HG03439 (cell line): ENCODE results near the gene IFITM2.
"Not testable (repeated sequence)": the region's sequence is repeated elsewhere in the genome, so short reads cannot be mapped to it uniquely, and the experiment has no call there.

Source experiments
- ATAC-seq: cut with Tn5 transposase; IDR thresholded peaks from one replicate; pipeline ENCODE4 v1.9.1; 2021; ENCODE audit warnings: mild to moderate bottlenecking, moderate library complexity; ENCODE audit not compliant: unreplicated experiment

IFITM2 gene

DNA sequence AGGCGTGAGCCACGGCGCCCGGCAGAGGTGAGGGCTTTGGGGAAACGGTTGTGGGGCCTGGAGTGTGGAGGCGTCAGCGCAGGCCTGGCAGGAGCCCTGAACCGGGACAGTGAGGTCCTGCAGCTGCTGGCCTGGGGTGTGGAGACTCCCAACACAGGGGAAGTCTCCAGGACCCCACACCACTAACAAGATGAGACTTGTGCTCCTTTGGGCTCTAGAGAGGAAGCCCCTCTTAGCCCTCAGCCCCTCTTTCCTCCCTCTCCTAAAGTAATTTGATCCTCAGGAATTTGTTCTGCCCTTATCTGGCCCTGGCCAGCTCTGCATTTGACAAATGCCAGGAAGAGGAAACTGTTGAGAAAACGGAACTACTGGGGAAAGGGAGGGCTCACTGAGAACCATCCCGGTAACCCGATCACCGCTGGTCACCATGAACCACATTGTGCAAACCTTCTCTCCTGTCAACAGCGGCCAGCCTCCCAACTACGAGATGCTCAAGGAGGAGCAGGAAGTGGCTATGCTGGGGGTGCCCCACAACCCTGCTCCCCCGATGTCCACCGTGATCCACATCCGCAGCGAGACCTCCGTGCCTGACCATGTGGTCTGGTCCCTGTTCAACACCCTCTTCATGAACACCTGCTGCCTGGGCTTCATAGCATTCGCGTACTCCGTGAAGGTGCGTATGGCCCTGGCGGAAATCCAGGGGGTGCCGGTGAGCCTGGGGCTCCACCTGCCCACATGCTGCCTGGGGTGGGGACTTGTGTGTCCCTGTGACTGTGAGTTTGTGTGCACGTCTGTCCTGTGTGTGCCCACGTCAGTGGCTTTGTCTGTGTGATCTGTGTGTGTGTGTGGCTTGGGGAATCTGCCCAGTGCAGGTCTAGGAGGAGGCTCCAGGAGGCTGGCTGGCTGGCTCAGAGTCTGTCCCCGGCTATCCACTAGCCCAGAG lies at the start of gene IFITM2:
TSS of gene IFITM2 (plus strand) at position 51 of the 943 bp plus-strand sequence. CDS start at position 428, 377 bp downstream.
- ATAC-seq, result not testable (repeated sequence)

- ATAC-seq, result no peak
Measured at GRCh38 chr11:259413-259812, 48.2 kb upstream of the IFITM2 start.

GRCh38 chr11:261624-262023 lies 46.0 kb upstream of the IFITM2 start:
- no peak for ATAC-seq

DNA sequence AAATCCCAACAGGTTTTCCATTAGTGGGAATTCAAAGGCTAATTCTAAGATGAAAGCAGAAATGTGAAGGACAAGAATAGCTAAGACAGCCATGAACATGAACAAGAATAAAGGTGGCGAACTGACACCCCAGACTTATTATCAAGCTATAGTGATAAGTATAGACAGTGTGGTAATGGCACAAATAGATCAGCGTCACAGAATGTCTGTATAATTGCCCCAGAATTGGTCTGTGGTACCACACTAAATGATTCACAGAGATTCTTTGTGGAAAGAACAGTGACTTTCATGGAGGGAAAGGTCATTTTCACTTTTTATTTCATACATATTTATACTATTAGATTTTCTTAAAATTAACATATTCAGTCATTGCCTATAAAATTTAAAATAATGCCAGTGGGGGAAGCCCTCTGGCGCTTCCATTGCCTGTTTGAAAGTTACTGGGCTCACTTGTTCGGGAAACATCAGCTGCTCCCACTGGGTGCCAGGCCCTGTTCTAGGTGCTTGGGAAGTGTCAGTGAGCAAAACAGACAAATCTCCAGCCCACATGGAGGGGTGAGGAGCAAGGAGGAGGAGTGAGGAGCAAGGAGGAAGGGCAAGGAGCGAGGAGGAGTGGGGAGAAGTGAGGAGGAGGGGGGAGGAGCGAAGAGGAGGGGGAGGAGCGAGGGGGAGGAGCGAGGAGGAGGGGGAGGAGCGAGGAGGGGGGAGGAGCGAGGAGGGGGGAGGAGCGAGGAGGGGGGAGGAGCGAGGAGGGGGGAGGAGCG lies 40.8 kb upstream of the IFITM2 start:
- no peak for ATAC-seq

DNA sequence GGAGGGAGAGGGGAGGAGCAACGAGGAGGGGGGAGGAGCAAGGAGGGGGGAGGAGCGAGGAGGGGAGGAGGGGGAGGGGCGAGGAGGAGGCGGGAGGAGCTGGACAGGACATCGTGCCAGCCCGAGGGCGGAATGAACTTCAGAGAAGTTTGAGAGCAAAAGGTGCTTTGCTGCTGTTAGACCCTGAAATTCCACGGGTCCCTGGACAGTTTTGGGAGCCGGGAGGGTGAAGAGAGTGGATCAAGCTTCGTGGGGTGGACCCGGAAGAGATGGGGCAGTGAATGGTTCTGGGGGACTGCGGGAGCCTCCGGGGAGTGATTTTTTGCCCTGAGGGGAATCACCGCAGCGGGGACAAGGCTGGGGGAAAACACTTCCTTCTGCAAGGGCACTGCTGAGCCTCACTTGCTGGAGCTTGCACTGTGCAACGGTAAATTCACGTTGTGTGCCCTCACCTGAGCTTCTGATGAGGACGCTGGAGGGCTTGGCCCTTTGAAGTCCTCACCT lies 40.1 kb upstream of the IFITM2 start:
- ATAC-seq, result no peak

DNA sequence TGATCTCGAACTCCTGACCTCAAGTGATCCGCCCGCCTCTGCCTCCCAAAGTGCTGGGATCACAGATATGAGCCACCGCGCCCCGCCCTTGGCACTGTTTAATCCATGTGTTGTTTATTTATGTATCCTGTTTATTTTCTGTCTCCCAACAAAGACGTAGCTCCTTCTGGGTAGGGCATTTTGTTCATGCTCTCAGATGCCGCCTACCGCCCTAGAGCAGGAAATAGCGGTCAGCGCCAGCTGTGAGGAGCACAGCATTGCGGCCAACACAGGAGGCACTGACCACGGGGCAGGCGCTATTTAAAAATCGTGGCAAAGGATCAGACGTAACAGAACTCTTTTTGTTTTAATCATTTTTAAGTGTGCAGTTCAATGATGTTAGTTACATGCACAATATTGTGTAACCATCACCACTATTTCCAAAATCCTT lies 38.9 kb upstream of the IFITM2 start:
- ATAC-seq, result peak; percentile 47

DNA sequence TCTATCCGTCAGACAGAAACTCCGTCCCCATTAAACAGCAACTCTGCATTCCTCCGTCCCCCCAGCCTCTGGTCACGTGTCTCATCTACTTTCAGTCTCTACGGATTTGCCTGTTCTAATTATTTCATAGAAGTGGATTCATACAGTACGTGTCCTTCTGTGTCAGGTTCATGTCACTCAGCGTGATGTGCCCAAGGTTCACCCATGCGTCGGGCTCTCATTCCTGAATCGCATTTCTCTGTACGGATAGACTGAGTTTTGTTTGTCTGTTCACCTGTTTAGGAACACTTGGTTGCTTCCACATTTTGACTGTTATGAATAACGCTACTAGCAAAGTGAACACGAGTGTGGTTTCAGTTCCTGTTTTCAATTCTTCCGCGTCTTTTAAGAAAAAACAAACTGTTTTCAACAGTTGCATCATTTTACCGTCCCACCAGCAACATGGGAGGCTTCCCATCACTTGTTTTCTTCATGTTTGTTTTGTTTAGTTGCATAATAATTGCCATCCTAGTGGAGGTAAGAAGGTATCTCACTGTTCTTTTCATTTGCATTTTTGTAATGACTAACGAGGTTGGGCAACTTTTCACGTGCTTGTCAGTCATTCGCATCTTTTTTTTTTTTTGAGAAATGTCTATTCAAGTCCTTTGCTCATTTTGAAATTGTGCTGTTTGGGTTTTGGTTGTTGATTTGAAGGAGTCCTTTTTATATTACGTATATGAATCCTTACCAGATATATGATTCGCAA lies 38.3 kb upstream of the IFITM2 start:
- ATAC-seq, result peak; percentile 67

DNA sequence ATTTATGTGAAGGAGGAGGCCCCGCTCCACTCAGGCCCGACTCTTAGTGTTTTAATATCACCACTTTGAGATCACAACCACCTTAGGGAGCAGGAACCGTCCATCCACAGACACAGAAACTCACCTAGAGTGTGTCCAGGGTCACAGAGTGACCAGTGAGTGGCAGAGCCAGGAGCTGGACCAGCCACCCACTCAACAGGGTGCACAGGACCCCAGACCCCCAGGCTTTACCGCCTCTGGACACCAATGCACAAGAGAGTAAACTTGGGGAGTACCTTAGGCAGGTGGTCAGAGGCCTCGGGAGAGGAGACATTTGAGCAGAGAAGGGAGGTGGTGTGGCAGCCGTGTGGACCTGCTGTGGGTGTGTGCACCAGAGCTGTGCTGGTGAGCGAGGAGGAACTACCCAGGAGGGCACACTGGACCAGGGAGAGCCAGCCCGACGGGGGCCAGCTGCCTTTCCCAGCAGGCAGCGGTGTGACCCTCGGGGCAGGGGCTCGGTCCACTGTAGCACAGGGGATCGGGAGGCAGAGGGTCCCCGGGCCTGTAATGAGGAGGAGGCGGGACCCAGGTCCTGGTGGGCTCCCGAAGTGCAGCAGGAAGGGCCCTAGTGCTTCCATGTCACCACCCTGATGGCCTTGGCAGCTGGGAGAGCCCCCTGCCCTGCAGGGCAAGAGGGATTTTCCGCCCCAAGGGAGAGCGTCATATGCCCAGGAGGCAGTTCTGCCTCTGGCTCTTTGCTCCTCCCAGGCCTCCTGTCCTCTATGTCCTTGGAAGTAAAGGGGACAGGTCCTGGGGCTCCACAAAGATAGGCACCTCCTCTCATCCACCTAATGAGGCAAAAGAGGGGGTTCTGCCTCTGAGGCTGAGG lies 36.9 kb upstream of the IFITM2 start:
- ATAC-seq, result no peak

DNA sequence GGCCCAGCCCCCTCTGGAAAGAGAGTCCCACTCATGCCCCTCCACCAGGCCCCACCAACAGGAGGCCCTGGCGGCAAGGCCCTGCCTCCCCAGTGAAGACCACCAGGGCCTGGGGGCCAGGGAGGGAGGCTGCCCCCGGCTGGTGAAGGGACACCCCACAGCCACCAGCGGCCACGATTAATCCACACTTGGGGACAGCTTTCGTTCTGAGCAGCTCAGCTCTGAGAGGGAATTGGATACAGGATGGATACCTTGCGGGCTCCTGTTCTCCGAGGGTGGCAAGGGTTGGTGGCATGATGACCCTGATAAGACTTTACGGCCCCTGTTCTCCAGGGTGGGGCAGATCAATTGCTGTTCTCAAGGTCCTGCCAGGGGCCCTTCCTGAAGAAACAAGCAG lies 36.3 kb upstream of the IFITM2 start:
- no peak for ATAC-seq

DNA sequence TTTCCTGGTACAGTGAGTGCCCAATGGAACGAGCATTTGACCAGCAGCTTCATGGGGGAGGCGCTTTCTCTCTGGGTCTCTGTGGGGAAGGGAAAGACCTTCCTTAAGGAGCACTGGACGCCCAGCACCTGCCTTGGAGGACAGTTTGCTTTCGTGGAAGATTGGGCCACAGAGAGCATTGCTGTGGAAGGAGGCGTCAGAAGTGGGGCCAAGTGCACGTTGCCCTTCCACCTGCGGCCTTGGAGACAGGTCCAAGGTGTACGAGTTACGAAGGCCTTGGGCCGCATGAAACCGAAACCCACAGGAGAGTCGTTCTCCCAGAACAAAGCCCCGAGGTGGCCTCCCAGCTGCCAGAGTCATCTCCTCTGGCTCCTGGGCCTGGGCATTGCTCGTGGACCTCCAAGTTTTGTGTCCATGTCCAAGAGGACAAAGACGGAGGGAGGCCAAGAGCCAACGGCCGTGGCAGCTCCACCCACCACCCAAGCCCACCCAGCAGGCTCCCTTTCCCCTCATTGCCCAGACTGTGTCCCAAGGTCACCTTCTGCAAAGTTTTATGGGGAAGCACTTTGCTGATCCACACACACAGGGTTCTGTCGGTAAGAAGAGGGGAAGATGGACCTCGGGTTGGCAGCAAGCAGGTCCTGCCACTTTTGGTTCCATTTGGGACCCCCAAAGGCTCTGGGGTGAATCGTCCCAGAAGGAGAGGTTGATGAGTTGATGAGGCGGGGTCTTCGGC lies 35.3 kb upstream of the IFITM2 start:
- ATAC-seq, result no peak

- no peak for ATAC-seq
Measured at GRCh38 chr11:272931-273198, 34.8 kb upstream of the IFITM2 start.

DNA sequence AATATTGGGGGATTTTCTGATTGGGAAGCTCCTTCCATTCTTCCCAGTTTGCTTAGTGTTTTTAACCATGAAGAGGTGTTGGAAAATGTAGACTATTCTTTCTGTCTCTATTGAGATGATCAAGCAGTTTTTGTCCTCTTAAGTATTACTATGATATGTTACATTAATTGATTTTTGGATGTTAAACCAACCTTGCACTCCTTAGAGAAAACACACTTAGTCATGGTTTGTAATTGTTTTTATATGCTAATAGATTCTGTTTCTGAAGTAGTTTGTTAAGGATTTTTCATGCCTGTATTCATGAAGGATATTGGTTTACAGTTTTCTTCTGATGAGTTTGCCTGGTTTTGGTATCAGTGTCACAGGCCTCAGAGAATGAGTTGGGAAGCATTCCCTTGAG lies 31.4 kb upstream of the IFITM2 start:
- ATAC-seq, result no peak

DNA sequence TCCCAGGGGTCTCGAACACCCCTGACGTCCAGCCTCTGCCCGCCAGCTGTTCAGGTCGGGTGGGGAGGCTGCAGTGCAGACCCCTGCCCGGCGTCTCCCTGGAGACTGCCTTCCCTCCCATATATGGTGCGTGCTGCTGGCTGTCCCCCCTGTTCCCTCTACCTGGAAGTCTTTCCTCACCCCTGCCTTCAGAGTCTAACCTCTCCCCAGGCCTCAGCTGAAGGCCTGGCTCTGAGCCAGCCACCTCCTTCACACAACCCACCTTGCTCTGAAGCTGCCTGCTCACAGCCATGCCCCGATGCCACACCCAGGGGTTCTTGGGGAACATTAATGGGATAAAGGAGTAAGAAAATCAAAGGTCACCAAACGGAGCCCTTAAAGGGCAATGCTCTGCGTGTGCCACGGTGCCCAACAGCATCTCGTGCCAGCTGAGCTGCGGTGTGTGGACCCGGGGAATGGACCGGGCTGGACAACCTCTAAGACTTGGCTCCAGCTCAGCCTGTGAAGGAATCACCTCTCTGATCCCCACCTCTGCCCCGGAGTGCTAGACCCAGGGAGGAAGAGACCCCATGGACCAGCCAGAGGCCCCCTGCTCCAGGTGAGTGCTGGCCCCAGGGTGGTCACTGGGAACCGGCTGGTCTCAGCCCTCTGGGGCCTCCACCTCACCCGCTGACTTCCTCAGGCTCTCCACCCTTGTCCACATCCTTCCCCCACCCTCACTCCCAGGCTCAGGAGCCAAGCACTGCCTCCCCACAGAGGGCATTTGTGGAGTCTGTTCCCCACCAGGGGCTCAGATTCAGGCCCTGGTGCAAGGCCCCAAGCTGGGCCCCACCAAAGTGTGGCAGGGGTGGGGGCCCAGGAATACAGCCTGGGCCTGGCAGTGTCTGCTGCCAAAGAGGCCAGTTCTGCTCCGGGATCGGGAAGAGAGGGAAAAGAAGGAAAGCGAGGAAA lies 29.3 kb upstream of the IFITM2 start, which contains the start of gene NLRP6:
TSS of gene NLRP6 (plus strand) at position 407 of the 951 bp plus-strand sequence. CDS start at position 570, 163 bp downstream.
- ATAC-seq, result no peak

DNA sequence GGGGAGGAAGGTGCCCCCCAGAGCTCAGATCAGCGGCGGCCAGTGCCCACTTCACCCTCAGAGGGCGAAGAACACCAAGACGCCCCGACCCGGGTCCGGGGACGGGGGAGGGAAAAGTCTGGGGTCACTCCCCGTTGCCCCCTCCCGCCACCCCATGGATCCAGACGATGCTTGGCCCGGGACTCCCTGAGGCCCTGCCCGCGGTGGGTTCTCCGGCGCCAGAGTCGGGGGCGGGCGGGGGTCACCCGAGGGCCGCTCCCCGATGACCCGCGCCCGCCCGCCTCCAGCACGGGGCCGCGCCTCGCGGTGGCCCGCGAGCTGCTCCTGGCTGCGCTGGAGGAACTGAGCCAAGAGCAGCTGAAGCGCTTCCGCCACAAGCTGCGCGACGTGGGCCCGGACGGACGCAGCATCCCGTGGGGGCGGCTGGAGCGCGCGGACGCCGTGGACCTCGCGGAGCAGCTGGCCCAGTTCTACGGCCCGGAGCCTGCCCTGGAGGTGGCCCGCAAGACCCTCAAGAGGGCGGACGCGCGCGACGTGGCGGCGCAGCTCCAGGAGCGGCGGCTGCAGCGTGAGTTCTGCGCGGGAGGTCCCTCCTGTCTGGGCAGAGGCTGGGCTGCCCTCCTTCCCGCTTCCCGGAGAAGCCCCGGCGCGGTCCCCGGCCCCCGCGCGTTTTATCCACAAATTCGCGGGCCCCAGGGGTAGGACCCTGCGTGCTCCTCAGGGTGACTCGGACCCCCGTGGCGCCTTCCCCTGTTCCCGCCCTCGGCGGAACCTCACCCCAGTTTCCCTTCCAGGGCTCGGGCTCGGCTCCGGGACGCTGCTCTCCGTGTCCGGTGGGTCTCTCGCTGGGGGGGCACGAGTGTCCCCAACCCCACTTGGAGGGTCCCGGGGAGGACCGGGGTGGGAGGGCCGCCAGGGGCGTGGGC lies 28.3 kb upstream of the IFITM2 start:
- no peak for ATAC-seq

- ATAC-seq, result no peak
Measured at GRCh38 chr11:279966-280705, 27.5 kb upstream of the IFITM2 start.

DNA sequence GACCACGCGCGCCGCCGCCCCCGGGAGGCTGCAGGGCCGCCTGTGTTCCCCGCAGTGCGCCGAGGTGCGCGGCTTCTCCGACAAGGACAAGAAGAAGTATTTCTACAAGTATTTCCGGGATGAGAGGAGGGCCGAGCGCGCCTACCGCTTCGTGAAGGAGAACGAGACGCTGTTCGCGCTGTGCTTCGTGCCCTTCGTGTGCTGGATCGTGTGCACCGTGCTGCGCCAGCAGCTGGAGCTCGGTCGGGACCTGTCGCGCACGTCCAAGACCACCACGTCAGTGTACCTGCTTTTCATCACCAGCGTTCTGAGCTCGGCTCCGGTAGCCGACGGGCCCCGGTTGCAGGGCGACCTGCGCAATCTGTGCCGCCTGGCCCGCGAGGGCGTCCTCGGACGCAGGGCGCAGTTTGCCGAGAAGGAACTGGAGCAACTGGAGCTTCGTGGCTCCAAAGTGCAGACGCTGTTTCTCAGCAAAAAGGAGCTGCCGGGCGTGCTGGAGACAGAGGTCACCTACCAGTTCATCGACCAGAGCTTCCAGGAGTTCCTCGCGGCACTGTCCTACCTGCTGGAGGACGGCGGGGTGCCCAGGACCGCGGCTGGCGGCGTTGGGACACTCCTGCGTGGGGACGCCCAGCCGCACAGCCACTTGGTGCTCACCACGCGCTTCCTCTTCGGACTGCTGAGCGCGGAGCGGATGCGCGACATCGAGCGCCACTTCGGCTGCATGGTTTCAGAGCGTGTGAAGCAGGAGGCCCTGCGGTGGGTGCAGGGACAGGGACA lies 26.7 kb upstream of the IFITM2 start:
- no peak for ATAC-seq
